Measurements from ENCODE around the gene FOXF2. TPM values are rescaled to one million over a fixed set of nuclear protein-coding genes. Genes with fewer than 3 reads are reported as not detected.

Gene FOXF2
- total and polyA plus RNA-seq, 2 of the 13 experiments (the other 11 are each of a cell fraction or from before 2014, with no cell fraction given), result not detected

DNA sequence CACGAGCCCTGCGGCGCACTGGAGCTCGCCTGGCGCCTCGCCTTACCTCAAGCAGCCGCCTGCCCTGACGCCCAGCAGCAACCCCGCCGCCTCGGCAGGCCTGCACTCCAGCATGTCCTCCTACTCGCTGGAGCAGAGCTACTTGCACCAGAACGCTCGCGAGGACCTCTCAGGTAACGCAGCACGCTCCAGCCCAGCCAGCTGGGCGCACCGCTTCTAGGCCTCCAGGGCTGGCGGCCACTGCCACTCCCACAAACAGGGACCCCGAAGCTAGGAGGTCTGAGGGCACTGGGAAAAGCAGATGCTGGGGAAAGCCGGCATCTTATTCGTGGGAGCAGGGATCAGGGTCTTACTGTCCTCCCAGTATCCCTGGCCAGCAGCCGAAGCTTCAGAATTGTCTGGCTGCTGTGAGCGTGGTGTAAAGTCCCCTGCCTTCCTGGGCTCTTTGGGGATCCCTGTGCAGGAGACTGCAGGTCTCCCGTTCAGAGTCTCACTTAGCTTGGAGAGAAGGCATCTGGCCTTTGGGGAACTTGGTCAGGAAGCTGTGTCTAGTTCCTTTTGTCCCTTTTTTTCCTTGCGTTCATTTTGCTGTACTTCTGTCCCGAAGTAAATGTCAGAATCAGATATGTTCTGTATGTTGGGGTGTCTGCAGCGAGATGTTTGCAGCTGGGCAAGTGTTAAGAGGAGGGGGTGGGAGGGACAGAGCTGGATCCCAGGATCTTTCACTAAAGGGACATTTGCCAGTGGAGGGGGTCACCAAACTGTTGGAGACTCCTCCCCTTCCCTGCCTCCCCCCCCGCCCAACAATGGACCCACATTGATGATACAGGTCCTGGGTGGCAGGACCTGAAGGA is 1.8 kb downstream of the FOXF2 start:
- Histone ChIP-seq H3K4me2 (ENCODE audit: low read depth, low read length) (no peak overlapping the region), H3K9me3 (ENCODE audit: low read length) (no peaks in the 10 kb centered on the region), H3K9ac (ENCODE audit: insufficient read depth, low read depth, low read length) (no peak overlapping the region), H3K27me3 (ENCODE audit: control insufficient read depth in 1 of 2, insufficient read depth in 2 of 2, low read length in 2 of 2) (peaks cover 48 to 93% of the 10 kb centered on the region in 2 experiments), H3K79me2 (ENCODE audit: insufficient read depth, low read length) (no peaks in the 10 kb centered on the region), H4K20me1 (ENCODE audit: insufficient read depth, low read length) (peaks cover 4% of the 10 kb centered on the region), H3K27ac (ENCODE audit: extremely low read length, insufficient read depth, low read length) (no peak overlapping the region), H3K4me1 (ENCODE audit: insufficient read depth, low read length) (peaks cover 10% of the 10 kb centered on the region; the same call in 1 of the 2 replicates), H3K36me3 (replicated peaks in 1 of 2; ENCODE audit: control insufficient read depth in 1 of 2, insufficient read depth in 2 of 2, low read length in 2 of 2) (no peaks in the 10 kb centered on the region), H2AFZ (ENCODE audit: low read length) (no peak overlapping the region), H3K4me3 (replicated peaks in 1 of 3; ENCODE audit: insufficient read depth in 1 of 3, low read depth in 2 of 3, low read length in 3 of 3) (no peak overlapping the region)
- ChIA-PET POLR2A (no interaction called here), CTCF (ENCODE audit: low intra/inter-chr PET ratio, low total read pairs) (no interaction called here)
- FAIRE-seq (no peak), DNase-seq (ENCODE audit: low spot score) (no peak), ATAC-seq (no peak)
- in situ Hi-C loops (cut with HindIII; ENCODE audit: extremely low pct_ligation_motif_present, low pct_unique_long_range_greater_than_20kb), result loop anchor here (10.0 kb wide), 1 partner anchor 796 kb away; no protein-coding TSS in a partner anchor
- BruUV-seq (replicated peaks), result no TSS peak
- 51% methylated on average over 17 of the region's 30 CpGs for WGBS (ENCODE audit: low lambda C conversion rate)
- TF ChIP-seq THAP11 (CRISPR knock-in tag; IDR thresholded peaks at IDR 0.05) (no peak), EZH2 (conservative IDR thresholded peaks at IDR 0.05; ENCODE audit: low read depth, low read length) (peak; percentile 75), AGO1 (IDR thresholded peaks at IDR 0.05; ENCODE audit: low read depth, low read length, poor library complexity, severe bottlenecking) (peak; percentile 2)
- intact Hi-C loops (cut with micrococcal nuclease; ENCODE audit: unreplicated experiment), result no loop called here

DNA sequence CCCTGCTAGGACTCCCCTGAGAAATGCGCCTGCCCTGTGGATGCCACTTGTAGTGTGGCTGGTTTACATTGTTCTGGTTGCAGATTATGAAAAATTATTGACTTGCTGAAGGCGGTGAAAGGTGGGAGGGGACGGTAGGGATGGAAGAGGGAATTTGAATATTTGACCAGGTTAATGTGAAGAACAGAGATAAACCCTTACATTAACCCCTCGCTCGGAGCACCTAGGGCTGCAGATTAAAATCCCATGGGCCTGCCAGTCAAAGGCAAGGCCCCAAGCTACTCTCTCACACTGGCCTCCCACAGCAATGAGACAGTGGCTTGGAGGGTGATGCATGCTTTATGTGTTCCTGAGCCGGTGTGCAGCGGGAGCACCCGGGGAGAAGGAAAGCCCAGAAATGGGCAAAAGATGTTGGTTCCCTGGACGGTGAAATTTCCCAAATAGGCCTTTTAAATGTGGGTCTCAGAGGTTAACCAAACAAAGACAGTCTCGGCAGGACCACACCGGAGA is 2.5 kb downstream of the FOXF2 start:
- DNase-seq (ENCODE audit: low spot score) (no peak), FAIRE-seq (no peak), ATAC-seq (no peak)
- Histone ChIP-seq H3K79me2 (ENCODE audit: insufficient read depth, low read length) (no peaks in the 10 kb centered on the region), H3K27ac (ENCODE audit: extremely low read length, insufficient read depth, low read length) (no peak overlapping the region), H2AFZ (ENCODE audit: low read length) (no peak overlapping the region), H4K20me1 (ENCODE audit: insufficient read depth, low read length) (peaks cover 4% of the 10 kb centered on the region), H3K9ac (ENCODE audit: insufficient read depth, low read depth, low read length) (no peak overlapping the region), H3K9me3 (ENCODE audit: low read length) (no peaks in the 10 kb centered on the region), H3K27me3 (ENCODE audit: control insufficient read depth in 1 of 2, insufficient read depth in 2 of 2, low read length in 2 of 2) (peaks cover 46 to 92% of the 10 kb centered on the region in 2 experiments), H3K4me1 (ENCODE audit: insufficient read depth, low read length) (peaks cover 10% of the 10 kb centered on the region; the same call in 1 of the 2 replicates), H3K36me3 (replicated peaks in 1 of 2; ENCODE audit: control insufficient read depth in 1 of 2, insufficient read depth in 2 of 2, low read length in 2 of 2) (no peaks in the 10 kb centered on the region), H3K4me2 (ENCODE audit: low read depth, low read length) (no peak overlapping the region), H3K4me3 (replicated peaks in 1 of 3; ENCODE audit: insufficient read depth in 1 of 3, low read depth in 2 of 3, low read length in 3 of 3) (no peak overlapping the region)
- in situ Hi-C loops (cut with HindIII; ENCODE audit: extremely low pct_ligation_motif_present, low pct_unique_long_range_greater_than_20kb) (loop anchor here (10.0 kb wide), 1 partner anchor 797 kb away; no protein-coding TSS in a partner anchor), intact Hi-C loops (cut with micrococcal nuclease; ENCODE audit: unreplicated experiment) (no loop called here)
- WGBS (ENCODE audit: low lambda C conversion rate), result 30% methylated on average over 11 of the region's 11 CpGs
- ChIA-PET POLR2A (no interaction called here), CTCF (ENCODE audit: low intra/inter-chr PET ratio, low total read pairs) (no interaction called here)
- BruUV-seq (replicated peaks), result no TSS peak
- TF ChIP-seq, protein P1, sequence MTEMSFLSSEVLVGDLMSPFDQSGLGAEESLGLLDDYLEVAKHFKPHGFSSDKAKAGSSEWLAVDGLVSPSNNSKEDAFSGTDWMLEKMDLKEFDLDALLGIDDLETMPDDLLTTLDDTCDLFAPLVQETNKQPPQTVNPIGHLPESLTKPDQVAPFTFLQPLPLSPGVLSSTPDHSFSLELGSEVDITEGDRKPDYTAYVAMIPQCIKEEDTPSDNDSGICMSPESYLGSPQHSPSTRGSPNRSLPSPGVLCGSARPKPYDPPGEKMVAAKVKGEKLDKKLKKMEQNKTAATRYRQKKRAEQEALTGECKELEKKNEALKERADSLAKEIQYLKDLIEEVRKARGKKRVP (CRISPR knock-in tag; IDR thresholded peaks at IDR 0.05), result no peak
- TF ChIP-seq MYC (CRISPR knock-in tag; IDR thresholded peaks at IDR 0.05; ENCODE audit: borderline replicate concordance), result no peak
- TF ChIP-seq, protein P2, sequence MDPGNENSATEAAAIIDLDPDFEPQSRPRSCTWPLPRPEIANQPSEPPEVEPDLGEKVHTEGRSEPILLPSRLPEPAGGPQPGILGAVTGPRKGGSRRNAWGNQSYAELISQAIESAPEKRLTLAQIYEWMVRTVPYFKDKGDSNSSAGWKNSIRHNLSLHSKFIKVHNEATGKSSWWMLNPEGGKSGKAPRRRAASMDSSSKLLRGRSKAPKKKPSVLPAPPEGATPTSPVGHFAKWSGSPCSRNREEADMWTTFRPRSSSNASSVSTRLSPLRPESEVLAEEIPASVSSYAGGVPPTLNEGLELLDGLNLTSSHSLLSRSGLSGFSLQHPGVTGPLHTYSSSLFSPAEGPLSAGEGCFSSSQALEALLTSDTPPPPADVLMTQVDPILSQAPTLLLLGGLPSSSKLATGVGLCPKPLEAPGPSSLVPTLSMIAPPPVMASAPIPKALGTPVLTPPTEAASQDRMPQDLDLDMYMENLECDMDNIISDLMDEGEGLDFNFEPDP (CRISPR knock-in tag; conservative IDR thresholded peaks at IDR 0.05), result 0 out of 2 replicates have a peak, but pooled peaks have one; percentile 16

Measured in HepG2 (cell line).